SK-N-SH treated with all-trans-retinoic acid at 6 μM for 48 hours (cell line): ENCODE data around the gene CLSTN2.

Experiments used
- ATAC-seq: fragments of 200-7000 bp; cut with Tn5 transposase; 3 replicates; pipeline ENCODE4 v1.9.1; 2020; ENCODE audit warnings: mild to moderate bottlenecking, moderate library complexity
- ARNTL ChIP-seq: fragments of 450-650 bp; formaldehyde crosslinking; IDR thresholded peaks from 2 replicates; pipeline ENCODE4 v1.5.0; 2020; ENCODE audit warnings: low read depth, mild to moderate bottlenecking, moderate library complexity, borderline replicate concordance
- BACH2 ChIP-seq: fragments of 250-450 bp; sonication (Bioruptor Pico); IDR thresholded peaks from 2 replicates; pipeline ENCODE4 v1.9.0; 2021; ENCODE audit warnings: mild to moderate bottlenecking, borderline replicate concordance
- CREB5 ChIP-seq: fragments of 250-450 bp; sonication (Bioruptor Pico); IDR thresholded peaks from 2 replicates; pipeline ENCODE4 v1.5.1; 2020; ENCODE audit warnings: low read depth, mild to moderate bottlenecking, moderate library complexity
- CSRNP3 ChIP-seq: fragments of 250-450 bp; sonication (Bioruptor Pico); IDR thresholded peaks from 2 replicates; pipeline ENCODE4 v1.5.1; 2021; ENCODE audit warnings: mild to moderate bottlenecking, moderate library complexity
- ESRRG ChIP-seq: fragments of 250-450 bp; sonication (Bioruptor Pico); IDR thresholded peaks from 2 replicates; pipeline ENCODE4 v1.6.1; 2021; ENCODE audit warnings: mild to moderate bottlenecking
- GLIS3 ChIP-seq: fragments of 250-450 bp; sonication (Bioruptor Pico); IDR thresholded peaks from 2 replicates; pipeline ENCODE4 v1.5.0; 2020; ENCODE audit warnings: mild to moderate bottlenecking, moderate library complexity
- ISL1 ChIP-seq: fragments of 250-450 bp; sonication (Bioruptor Pico); IDR thresholded peaks from 2 replicates; pipeline ENCODE4 v2.1.2; 2022; ENCODE audit warnings: mild to moderate bottlenecking, moderate library complexity
- PATZ1 ChIP-seq: fragments of 250-450 bp; sonication (Bioruptor Pico); IDR thresholded peaks from 2 replicates; pipeline ENCODE4 v1.8.0; 2020; ENCODE audit warnings: mild to moderate bottlenecking, moderate library complexity, borderline replicate concordance
- POU6F1 ChIP-seq: fragments of 250-450 bp; sonication (Bioruptor Pico); IDR thresholded peaks from 2 replicates; pipeline ENCODE4 v1.8.0; 2021; ENCODE audit warnings: low read depth, mild to moderate bottlenecking, moderate library complexity, borderline replicate concordance
- PPARA ChIP-seq: fragments of 250-450 bp; sonication (Bioruptor Pico); IDR thresholded peaks from 2 replicates; pipeline ENCODE4 v1.5.0; 2020; ENCODE audit warnings: mild to moderate bottlenecking, borderline replicate concordance
- RARB ChIP-seq: fragments of 250-450 bp; sonication (Bioruptor Pico); IDR thresholded peaks from 2 replicates; pipeline ENCODE4 v1.8.0; 2021; ENCODE audit warnings: mild to moderate bottlenecking, moderate library complexity
- SNAI2 ChIP-seq: fragments of 250-450 bp; sonication (Bioruptor Pico); IDR thresholded peaks from 2 replicates; pipeline ENCODE4 v1.5.0; 2020; ENCODE audit warnings: mild to moderate bottlenecking, moderate library complexity
- TCF4 ChIP-seq: fragments of 250-450 bp; sonication (Bioruptor Pico); IDR thresholded peaks from 2 replicates; pipeline ENCODE4 v1.8.0; 2021; ENCODE audit warnings: mild to moderate bottlenecking, moderate library complexity, borderline replicate concordance
- TOX ChIP-seq: fragments of 250-450 bp; sonication (Bioruptor Pico); IDR thresholded peaks from 2 replicates; pipeline ENCODE4 v1.8.0; 2021; ENCODE audit warnings: mild to moderate bottlenecking, moderate library complexity, borderline replicate concordance
- TSHZ2 ChIP-seq: fragments of 250-450 bp; sonication (Bioruptor Pico); IDR thresholded peaks from 2 replicates; pipeline ENCODE4 v1.5.0; 2020; ENCODE audit warnings: mild to moderate bottlenecking, moderate library complexity
- ZC3H10 ChIP-seq: fragments of 250-450 bp; sonication (Bioruptor Pico); IDR thresholded peaks from 2 replicates; pipeline ENCODE4 v1.5.1; 2021; ENCODE audit warnings: mild to moderate bottlenecking, moderate library complexity
- ZFP3 ChIP-seq: fragments of 250-450 bp; sonication (Bioruptor Pico); IDR thresholded peaks from 2 replicates; pipeline ENCODE4 v1.5.0; 2020; ENCODE audit warnings: mild to moderate bottlenecking, moderate library complexity
- ZFP30 ChIP-seq: fragments of 450-650 bp; formaldehyde crosslinking; IDR thresholded peaks from 2 replicates; pipeline ENCODE4 v1.5.0; 2022; ENCODE audit warnings: mild to moderate bottlenecking, moderate library complexity
- ZNF565 ChIP-seq: fragments of 450-650 bp; formaldehyde crosslinking; conservative IDR thresholded peaks from 2 replicates; pipeline ENCODE4 v1.5.0; 2020; ENCODE audit warnings: low read depth, mild to moderate bottlenecking, moderate library complexity
- ZNF70 ChIP-seq: fragments of 450-650 bp; formaldehyde crosslinking; IDR thresholded peaks from 2 replicates; pipeline ENCODE4 v1.5.0; 2020; ENCODE audit warnings: mild to moderate bottlenecking, moderate library complexity
- ZNF8 ChIP-seq: fragments of 450-650 bp; formaldehyde crosslinking; IDR thresholded peaks from 2 replicates; pipeline ENCODE4 v1.5.0; 2020; ENCODE audit warnings: mild to moderate bottlenecking, moderate library complexity

CLSTN2 gene

GRCh38 chr3:140157161-140157560, 222.2 kb downstream of the CLSTN2 start (continued):
- TF ChIP-seq ESRRG (CRISPR knock-in tag) (no peak), PPARA (CRISPR knock-in tag) (no peak), ISL1 (CRISPR knock-in tag) (no peak), TSHZ2 (no peak), SNAI2 (CRISPR knock-in tag) (no peak), ZC3H10 (CRISPR knock-in tag) (no peak), POU6F1 (no peak), ZNF565 (no peak), ZNF8 (CRISPR knock-in tag) (no peak), GLIS3 (CRISPR knock-in tag) (no peak)

GRCh38 chr3:140159646-140160045, 224.7 kb downstream of the CLSTN2 start:
- TF ChIP-seq RARB (CRISPR knock-in tag) (no peak), ZNF8 (CRISPR knock-in tag) (peak; percentile 55; the same call in 1 of the 2 replicates), PPARA (CRISPR knock-in tag) (no peak), ZFP30 (CRISPR knock-in tag) (no peak), ZC3H10 (CRISPR knock-in tag) (no peak)
- ATAC-seq = no peak

- ATAC-seq = no peak
- no peak for TF ChIP-seq ZFP30 (CRISPR knock-in tag)
- TF ChIP-seq TCF4 (CRISPR knock-in tag) = no peak
Measured at GRCh38 chr3:140160553-140160952, 225.6 kb downstream of the CLSTN2 start.

- ATAC-seq = no peak
- no peak for TF ChIP-seq ZNF8 (CRISPR knock-in tag)
- TF ChIP-seq TOX (CRISPR knock-in tag) = no peak
- TF ChIP-seq, all 23 proteins: peak for 0
Measured at GRCh38 chr3:140162551-140162950, 227.6 kb downstream of the CLSTN2 start.

GRCh38 chr3:140163159-140163763, 228.3 kb downstream of the CLSTN2 start:
- no peak for ATAC-seq
- TF ChIP-seq ZFP3 = no peak
- TF ChIP-seq TSHZ2 = no peak
- TF ChIP-seq CSRNP3 = no peak
- TF ChIP-seq BACH2 (CRISPR knock-in tag) = no peak
- TF ChIP-seq ZFP30 (CRISPR knock-in tag) = no peak
- TF ChIP-seq ZNF70 = no peak
- no peak for TF ChIP-seq ZNF8 (CRISPR knock-in tag)
- no peak for TF ChIP-seq ZC3H10 (CRISPR knock-in tag)
- no peak for TF ChIP-seq TCF4 (CRISPR knock-in tag)
- TF ChIP-seq ZNF565 = no peak
- no peak for TF ChIP-seq PPARA (CRISPR knock-in tag)
- TF ChIP-seq CREB5 (CRISPR knock-in tag) = no peak
- no peak for TF ChIP-seq PATZ1 (CRISPR knock-in tag)
- TF ChIP-seq ARNTL (CRISPR knock-in tag) = no peak
- TF ChIP-seq TOX (CRISPR knock-in tag) = no peak
- no peak for TF ChIP-seq SNAI2 (CRISPR knock-in tag)
